Common myeloid progenitor, CD34-positive (primary cell): Measurements from ENCODE around the gene OR2A25.

Experiments used
- CTCF ChIA-PET: fragments of 350-600 bp; sonication (Branson Sonifier 250); formaldehyde crosslinking; loops from one replicate; lab custom pipeline; 2021; ENCODE audit warnings: antibody characterized with exemption; lab: Charles Lee
- POLR2A ChIA-PET: fragments of 350-600 bp; sonication (Branson Sonifier 250); formaldehyde crosslinking; loops from one replicate; lab custom pipeline; 2021; ENCODE audit warnings: antibody characterized with exemption; lab: Charles Lee
- DNase-seq, 3 donors: peaks; one replicate each; pipeline versions ENCODE4 v3.0.0 to v3.0.0-alpha.2; 2013
- H3K27ac ChIP-seq, 2 experiments: 1 replicate in 1 of 2; 2 replicates in 1 of 2; pipeline ENCODE4 v1.7.0; 2013; ENCODE audit warnings: inconsistent platforms in 2 of 2, low read length in 2 of 2, mild to moderate bottlenecking in 2 of 2, low read depth in 1 of 2, moderate library complexity in 1 of 2; ENCODE audit not compliant: severe bottlenecking in 2 of 2, insufficient read depth in 1 of 2, poor library complexity in 1 of 2
- H3K27me3 ChIP-seq, 5 experiments: replicated peaks in 2 of 5; 1 replicate in 3 of 5; 2 replicates in 2 of 5; pipeline versions ENCODE4 v1.6.1 to v1.7.0; 2013; ENCODE audit warnings: low read length in 4 of 5, mild to moderate bottlenecking in 2 of 5, moderate library complexity in 2 of 5, inconsistent platforms in 1 of 5; ENCODE audit not compliant: insufficient read depth in 5 of 5, control insufficient read depth in 4 of 5
- H3K36me3 ChIP-seq, 4 experiments: 1 replicate in 2 of 4; 2 replicates in 2 of 4; pipeline versions ENCODE4 v1.6.1 to v1.7.0; 2013; ENCODE audit warnings: low read length in 3 of 4, control low read depth in 1 of 4, mild to moderate bottlenecking in 1 of 4; ENCODE audit not compliant: control insufficient read depth in 4 of 4, insufficient read depth in 4 of 4
- H3K4me1 ChIP-seq, 4 experiments: 1 replicate in 3 of 4; 2 replicates in 1 of 4; pipeline versions ENCODE4 v1.6.1 to v1.7.1; 2013; ENCODE audit warnings: low read length in 3 of 4, mild to moderate bottlenecking in 3 of 4, control low read depth in 1 of 4, inconsistent platforms in 1 of 4, moderate library complexity in 1 of 4; ENCODE audit not compliant: control insufficient read depth in 4 of 4, insufficient read depth in 4 of 4; ENCODE audit errors: control extremely low read depth in 1 of 4
- H3K4me3 ChIP-seq, 7 experiments: 1 replicate in 4 of 7; 2 replicates in 3 of 7; pipeline versions ENCODE4 v1.5.1 to v1.7.0; 2013; ENCODE audit warnings: mild to moderate bottlenecking in 7 of 7, low read length in 6 of 7, moderate library complexity in 6 of 7, inconsistent platforms in 2 of 7, low read depth in 2 of 7, control low read depth in 1 of 7; ENCODE audit not compliant: insufficient read depth in 4 of 7, control insufficient read depth in 1 of 7; ENCODE audit errors: extremely low read depth in 1 of 7
- H3K9me3 ChIP-seq, 5 experiments: 1 replicate in 4 of 5; 2 replicates in 1 of 5; pipeline versions ENCODE4 v1.6.1 to v1.7.1; 2013; ENCODE audit warnings: low read length in 4 of 5, mild to moderate bottlenecking in 2 of 5, inconsistent platforms in 1 of 5, low read depth in 1 of 5, moderate library complexity in 1 of 5; ENCODE audit not compliant: control insufficient read depth in 4 of 5, insufficient read depth in 2 of 5; ENCODE audit errors: control extremely low read depth in 1 of 5
- WGBS: methylation state at CpG from one replicate; pipeline ENCODE4 v1.1.5; 2013; ENCODE audit not compliant: insufficient coverage; 5-methylcytosine and 5-hydroxymethylcytosine counted together

The OR2A25 gene

GRCh38 chr7:144100607-144101006 is 31.0 kb downstream of the OR2A25 start:
- ChIA-PET CTCF (no interaction called here), POLR2A (no interaction called here)
- Histone ChIP-seq H3K36me3 (no peaks in the 10 kb centered on the region), H3K4me3 (no peak overlapping the region), H3K9me3 (no peaks in the 10 kb centered on the region), H3K4me1 (no peaks in the 10 kb centered on the region), H3K27me3 (no peaks in the 10 kb centered on the region), H3K27ac (no peak overlapping the region)
- DNase-seq = no peak
- 100% methylated on average over 1 of the region's 3 CpGs for WGBS

GRCh38 chr7:144102041-144102440 is 32.4 kb downstream of the OR2A25 start:
- Histone ChIP-seq H3K36me3 (no peaks in the 10 kb centered on the region), H3K4me1 (no peaks in the 10 kb centered on the region), H3K27me3 (no peaks in the 10 kb centered on the region), H3K27ac (no peak overlapping the region), H3K9me3 (no peaks in the 10 kb centered on the region), H3K4me3 (no peak overlapping the region)
- ChIA-PET CTCF (no interaction called here), POLR2A (no interaction called here)
- no peak for DNase-seq

GRCh38 chr7:144105211-144105610 is 35.6 kb downstream of the OR2A25 start:
- POLR2A ChIA-PET = no interaction called here
- no peak for DNase-seq
- CTCF ChIA-PET = no interaction called here
- Histone ChIP-seq H3K36me3 (no peaks in the 10 kb centered on the region), H3K27me3 (no peaks in the 10 kb centered on the region), H3K27ac (no peak overlapping the region), H3K4me3 (no peak overlapping the region), H3K9me3 (no peaks in the 10 kb centered on the region), H3K4me1 (no peaks in the 10 kb centered on the region)

- no peak for DNase-seq
- no peak within 1 kb of the TSS for H3K4me3 ChIP-seq
- no peaks in the 10 kb centered on the region for H3K4me1 ChIP-seq
- 100% methylated on average over 1 of the region's 2 CpGs for WGBS
- H3K27ac ChIP-seq = no peak within 1 kb of the TSS
- H3K27me3 ChIP-seq = no peaks in the 10 kb centered on the region
- no peaks in the 10 kb centered on the region for H3K9me3 ChIP-seq
- H3K36me3 ChIP-seq = no peaks in the 10 kb centered on the region
- CTCF ChIA-PET = no interaction called here
- POLR2A ChIA-PET = no interaction called here
Measured at GRCh38 chr7:144109283-144109682, 39.7 kb downstream of the OR2A25 start, which contains the start of gene OR2A2. Gene OR2A2 (plus strand): TSS chr7:144109583. CDS start chr7:144109583, 0 bp downstream.

GRCh38 chr7:144110272-144110671 is 40.7 kb downstream of the OR2A25 start:
- CTCF ChIA-PET = no interaction called here

GRCh38 chr7:144113651-144114050 is 44.0 kb downstream of the OR2A25 start:
- H3K4me1 ChIP-seq = no peaks in the 10 kb centered on the region
- H3K36me3 ChIP-seq = no peaks in the 10 kb centered on the region
- POLR2A ChIA-PET = no interaction called here
- no peaks in the 10 kb centered on the region for H3K9me3 ChIP-seq
- CTCF ChIA-PET = no interaction called here
- no peaks in the 10 kb centered on the region for H3K27me3 ChIP-seq
- WGBS = 83% methylated on average over 1 of the region's 1 CpG
- no peak overlapping the region for H3K4me3 ChIP-seq
- no peak overlapping the region for H3K27ac ChIP-seq
- DNase-seq = no peak

More at GRCh38 chr7:144110272-144110671, 40.7 kb downstream of the OR2A25 start:
- Histone ChIP-seq H3K9me3 (no peaks in the 10 kb centered on the region), H3K27me3 (no peaks in the 10 kb centered on the region), H3K27ac (no peak overlapping the region), H3K36me3 (no peaks in the 10 kb centered on the region), H3K4me3 (no peak overlapping the region), H3K4me1 (no peaks in the 10 kb centered on the region)
- no peak for DNase-seq
- POLR2A ChIA-PET = no interaction called here
- WGBS = 94% methylated on average over 4 of the region's 5 CpGs

GRCh38 chr7:144118341-144118740 is 48.7 kb downstream of the OR2A25 start:
- no peaks in the 10 kb centered on the region for H3K36me3 ChIP-seq
- WGBS = 96% methylated on average over 8 of the region's 8 CpGs
- no peaks in the 10 kb centered on the region for H3K4me1 ChIP-seq
- DNase-seq = no peak
- no peak overlapping the region for H3K27ac ChIP-seq
- ChIA-PET POLR2A (no interaction called here), CTCF (no interaction called here)
- no peaks in the 10 kb centered on the region for H3K27me3 ChIP-seq
- no peaks in the 10 kb centered on the region for H3K9me3 ChIP-seq
- no peak overlapping the region for H3K4me3 ChIP-seq
